ENCODE measurements around the gene ACTA2.

ACTA2 gene

GRCh38 chr10:88922041-88922440 is 30.5 kb downstream of the ACTA2 start:
- no peak overlapping the region for H3K27ac ChIP-seq

GRCh38 chr10:88920986-88921593 is 31.5 kb downstream of the ACTA2 start:
- H3K27ac ChIP-seq = no peak overlapping the region
- TF ChIP-seq CTCF (conservative IDR thresholded peaks at IDR 0.05) = no peak

More at GRCh38 chr10:88922041-88922440, 30.5 kb downstream of the ACTA2 start:
- TF ChIP-seq CTCF (conservative IDR thresholded peaks at IDR 0.05) (no peak), ZFX (IDR thresholded peaks at IDR 0.05) (no peak)

GRCh38 chr10:88920198-88920597 is 32.4 kb downstream of the ACTA2 start:
- TF ChIP-seq CTCF (conservative IDR thresholded peaks at IDR 0.05) (no peak), ZFX (IDR thresholded peaks at IDR 0.05) (no peak)
- H3K27ac ChIP-seq = no peak overlapping the region

GRCh38 chr10:88919041-88919440 is 33.5 kb downstream of the ACTA2 start:
- no peak overlapping the region for H3K27ac ChIP-seq
- TF ChIP-seq CTCF (conservative IDR thresholded peaks at IDR 0.05) (no peak), ZFX (IDR thresholded peaks at IDR 0.05) (no peak)

- no peak for TF ChIP-seq CTCF (conservative IDR thresholded peaks at IDR 0.05)
- no peak for TF ChIP-seq ZFX (IDR thresholded peaks at IDR 0.05)
Measured at GRCh38 chr10:88918191-88918905, 34.2 kb downstream of the ACTA2 start.

GRCh38 chr10:88916986-88917385 is 35.6 kb downstream of the ACTA2 start:
- H3K27ac ChIP-seq = no peak overlapping the region
- TF ChIP-seq ZFX (IDR thresholded peaks at IDR 0.05) (no peak), CTCF (conservative IDR thresholded peaks at IDR 0.05) (no peak)

More at GRCh38 chr10:88918191-88918905, 34.2 kb downstream of the ACTA2 start:
- H3K27ac ChIP-seq = no peak overlapping the region

DNA sequence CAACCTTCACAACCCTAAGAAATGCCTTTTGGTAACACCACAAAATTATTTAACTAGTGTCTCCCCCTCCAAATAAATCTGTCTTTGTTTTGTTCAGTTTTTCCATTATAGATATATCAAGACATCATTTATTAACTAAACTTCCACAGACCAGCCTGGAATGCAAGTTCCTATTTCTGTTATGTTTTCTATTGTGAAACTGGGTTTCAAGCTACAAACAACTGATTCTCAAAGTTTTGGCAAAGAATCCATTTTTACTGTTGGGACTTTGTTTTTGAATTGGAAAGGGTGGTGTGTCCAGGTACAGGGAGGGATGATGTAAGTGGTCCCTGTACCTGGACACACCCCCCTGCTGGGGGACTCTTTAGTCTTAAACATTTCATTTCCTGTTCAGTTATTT is 36.3 kb downstream of the ACTA2 start:
- no peak overlapping the region for H3K27ac ChIP-seq
- TF ChIP-seq ZFX (IDR thresholded peaks at IDR 0.05) = no peak
- TF ChIP-seq CTCF (conservative IDR thresholded peaks at IDR 0.05) = no peak

All from C4-2B (cell line).